ENCODE results near the gene SEZ6L2. TPM values are rescaled to one million over a fixed set of nuclear protein-coding genes. Genes with fewer than 3 reads are reported as not detected.

Gene SEZ6L2
- total RNA-seq, 1 experiment from 2014 or later = 44.7 TPM

DNA sequence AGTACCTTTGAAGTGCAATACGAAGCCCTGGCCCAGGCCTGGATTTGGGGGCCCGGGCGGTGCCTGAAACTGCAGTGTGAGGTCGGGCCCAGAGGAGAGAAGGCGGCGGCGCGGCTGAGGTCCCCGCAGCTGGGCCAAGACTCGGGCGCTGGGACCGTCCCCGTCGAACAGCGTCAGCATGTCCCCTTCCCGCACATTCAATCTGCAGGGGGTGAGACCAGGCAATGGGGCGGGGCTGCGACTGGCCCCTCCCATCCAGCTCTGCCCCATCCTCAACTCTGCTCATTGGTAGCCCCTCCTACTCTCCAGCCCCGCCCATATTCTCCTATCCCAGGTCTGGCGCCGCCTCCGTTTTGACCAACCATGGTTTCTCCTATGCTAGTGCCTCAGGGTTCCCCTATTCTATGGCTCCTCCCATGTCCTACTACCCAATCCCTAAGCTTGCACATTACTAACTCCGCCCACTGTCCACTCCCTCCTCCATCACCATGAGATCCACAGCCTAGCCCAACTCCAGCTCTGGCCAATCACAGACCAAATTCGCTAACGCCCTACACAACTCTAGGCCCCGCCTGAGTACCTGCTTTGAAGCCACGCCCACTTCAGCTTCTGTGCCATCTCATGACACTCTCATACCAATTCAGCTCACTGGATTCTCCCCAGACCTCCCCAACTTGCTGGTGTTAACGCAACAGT lies 21.9 kb downstream of the SEZ6L2 start:
- Mint-ChIP-seq H3K9me3 (no peaks in the 10 kb centered on the region; a peak in 1 of 5 replicates), H3K4me3 (peak overlapping the region; percentile 72 to 87), H3K36me3 (ENCODE audit: insufficient read depth in 1 of 3, low read depth in 3 of 3) (peaks cover 2 to 17% (median 10%) of the 10 kb centered on the region in 3 experiments; a peak in 6 of 7 replicates), H3K27me3 (ENCODE audit: low read depth) (peaks cover 5% of the 10 kb centered on the region), H3K27ac (peak overlapping the region; percentile 70 to 94 (median 90); a peak in 5 of 7 replicates), H3K4me1 (peaks cover 13 to 14% of the 10 kb centered on the region in 2 experiments)
- DNase-seq = peak; percentile 100
- Histone ChIP-seq H3K23me2 (ENCODE audit: insufficient read length, low read depth, low read length, poor library complexity, severe bottlenecking) (peaks cover 10% of the 10 kb centered on the region), H2AK5ac (ENCODE audit: insufficient read length, low read length) (no peak overlapping the region), H3K9me3 (ENCODE audit: control insufficient read depth, low read depth, low read length) (no peaks in the 10 kb centered on the region), H2AFZ (ENCODE audit: low read length) (no peak overlapping the region), H2BK120ac (ENCODE audit: low read depth, low read length, poor library complexity, severe bottlenecking) (no peak overlapping the region), H4K91ac (ENCODE audit: insufficient read length, low read depth, low read length) (no peak overlapping the region), H3T11ph (ENCODE audit: low read length) (no peak overlapping the region), H4K5ac (ENCODE audit: insufficient read length, low read depth, low read length) (no peak overlapping the region), H3K79me2 (ENCODE audit: insufficient read depth, low read length) (no peaks in the 10 kb centered on the region), H3K4me1 (ENCODE audit: insufficient read depth, low read length) (no peaks in the 10 kb centered on the region), H3K27ac (ENCODE audit: insufficient read length, low read depth, low read length) (no peak overlapping the region), H3K18ac (ENCODE audit: insufficient read length, low read depth, low read length) (no peak overlapping the region), H3K9ac (ENCODE audit: extremely low read depth, insufficient read length, low read length) (no peak overlapping the region), H3K23ac (ENCODE audit: insufficient read length, low read depth, low read length) (no peak overlapping the region), H3K56ac (ENCODE audit: insufficient read length, low read depth, low read length) (no peak overlapping the region), H3K4ac (ENCODE audit: low read depth, low read length) (no peak overlapping the region), H4K8ac (replicated peaks; ENCODE audit: insufficient read length, low read depth, low read length) (no peak overlapping the region), H2BK15ac (ENCODE audit: low read depth, low read length) (no peak overlapping the region), H2BK5ac (ENCODE audit: insufficient read length, low read length) (no peak overlapping the region), H2BK12ac (ENCODE audit: insufficient read length, low read depth, low read length) (no peak overlapping the region), H3K4me2 (ENCODE audit: insufficient read depth, insufficient read length, low read length) (peak overlapping the region; percentile 92), H3K79me1 (ENCODE audit: insufficient read depth, low read depth, low read length, poor library complexity, severe bottlenecking) (no peaks in the 10 kb centered on the region), H4K20me1 (ENCODE audit: control insufficient read depth, insufficient read depth, insufficient read length) (no peaks in the 10 kb centered on the region), H3K27me3 (ENCODE audit: insufficient read depth, low read length) (no peaks in the 10 kb centered on the region), H2BK20ac (ENCODE audit: low read depth, low read length, poor library complexity, severe bottlenecking) (no peak overlapping the region), H3K14ac (ENCODE audit: insufficient read depth, low read length) (no peak overlapping the region)
- WGBS (ENCODE audit: extremely low coverage, insufficient read length, low lambda C conversion rate) = no CpG with 5 or more reads among the region's 28 CpGs
- TF ChIP-seq, protein P1, sequence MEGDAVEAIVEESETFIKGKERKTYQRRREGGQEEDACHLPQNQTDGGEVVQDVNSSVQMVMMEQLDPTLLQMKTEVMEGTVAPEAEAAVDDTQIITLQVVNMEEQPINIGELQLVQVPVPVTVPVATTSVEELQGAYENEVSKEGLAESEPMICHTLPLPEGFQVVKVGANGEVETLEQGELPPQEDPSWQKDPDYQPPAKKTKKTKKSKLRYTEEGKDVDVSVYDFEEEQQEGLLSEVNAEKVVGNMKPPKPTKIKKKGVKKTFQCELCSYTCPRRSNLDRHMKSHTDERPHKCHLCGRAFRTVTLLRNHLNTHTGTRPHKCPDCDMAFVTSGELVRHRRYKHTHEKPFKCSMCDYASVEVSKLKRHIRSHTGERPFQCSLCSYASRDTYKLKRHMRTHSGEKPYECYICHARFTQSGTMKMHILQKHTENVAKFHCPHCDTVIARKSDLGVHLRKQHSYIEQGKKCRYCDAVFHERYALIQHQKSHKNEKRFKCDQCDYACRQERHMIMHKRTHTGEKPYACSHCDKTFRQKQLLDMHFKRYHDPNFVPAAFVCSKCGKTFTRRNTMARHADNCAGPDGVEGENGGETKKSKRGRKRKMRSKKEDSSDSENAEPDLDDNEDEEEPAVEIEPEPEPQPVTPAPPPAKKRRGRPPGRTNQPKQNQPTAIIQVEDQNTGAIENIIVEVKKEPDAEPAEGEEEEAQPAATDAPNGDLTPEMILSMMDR (conservative IDR thresholded peaks at IDR 0.05) = no peak

All from H9 (cell line).